HFFc6 (cell line): Measurements from ENCODE around the gene MEGF8. TPM values are rescaled to one million over a fixed set of nuclear protein-coding genes. Genes with fewer than 3 reads are reported as not detected.
"Not testable (repeated sequence)": the region's sequence is repeated elsewhere in the genome, so short reads cannot be mapped to it uniquely, and the experiment has no call there.

Source experiments
- DNase-seq: peaks from one replicate; pipeline ENCODE4 v3.0.0-alpha.2; 2018
- H3K27ac Mint-ChIP-seq: 2 replicates; pipeline ENCODE4 v1.8.0; 2020; ENCODE audit warnings: mild to moderate bottlenecking, mixed read lengths
- H3K27me3 Mint-ChIP-seq: 2 replicates; pipeline ENCODE4 v1.8.0; 2021; ENCODE audit warnings: mild to moderate bottlenecking, moderate library complexity, mixed read lengths; ENCODE audit not compliant: insufficient read depth
- H3K36me3 Mint-ChIP-seq: 2 replicates; pipeline ENCODE4 v1.8.0; 2021; ENCODE audit warnings: low read depth, mixed read lengths
- H3K4me1 Mint-ChIP-seq: 2 replicates; pipeline ENCODE4 v1.8.0; 2020; ENCODE audit warnings: low read depth, mixed read lengths
- H3K4me3 Mint-ChIP-seq: 2 replicates; pipeline ENCODE4 v1.8.0; 2020; ENCODE audit warnings: mild to moderate bottlenecking, moderate library complexity, mixed read lengths
- H3K9me3 Mint-ChIP-seq: 2 replicates; pipeline ENCODE4 v1.8.0; 2020; ENCODE audit warnings: mild to moderate bottlenecking, mixed read lengths
- total RNA-seq, 6 experiments: library from RNA; stranded (reverse); fragmentation: NEBNext Ultra II Directional; extraction: Animal tissue kit (Norgen Biotek cat#: 25700); gene quantifications; 2 replicates in 1 of 6; 3 replicates in 5 of 6; pipeline ENCODE4 v1.2.3, GENCODE V29; 2021
- TF ChIP-seq, protein P1 (sequence below): fragments of 200-600 bp; sonication (generic); IDR thresholded peaks from 2 replicates; pipeline ENCODE4 v1.5.0; 2021; ENCODE audit warnings: antibody characterized with exemption, mild to moderate bottlenecking

MEGF8 gene
- total RNA-seq, 6 experiments from 2014 or later, result 17.7 to 23.6 (median 18.8) TPM

DNA sequence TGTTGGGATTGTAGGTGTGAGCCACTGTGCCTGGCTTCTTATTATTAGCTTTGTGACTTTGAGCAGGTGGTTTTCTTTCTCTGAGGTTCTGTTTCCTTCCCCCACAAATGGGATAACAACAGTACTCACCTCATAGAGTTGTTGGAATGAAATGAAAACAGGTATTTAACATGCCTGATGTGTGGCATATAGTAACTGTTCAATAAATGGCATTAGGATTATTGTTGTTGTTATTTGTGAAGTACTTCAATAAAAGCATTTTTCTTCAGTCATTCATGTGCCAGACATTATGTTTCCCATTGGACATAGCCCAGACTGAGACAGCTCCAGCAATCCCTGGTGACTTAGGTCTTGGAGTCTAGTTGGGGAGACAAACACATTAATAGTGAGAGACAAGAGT is 1.5 kb downstream of the MEGF8 start:
- H3K4me3 Mint-ChIP-seq, result peak overlapping the region; percentile 88
- no peaks in the 10 kb centered on the region for H3K36me3 Mint-ChIP-seq
- TF ChIP-seq, protein P1, sequence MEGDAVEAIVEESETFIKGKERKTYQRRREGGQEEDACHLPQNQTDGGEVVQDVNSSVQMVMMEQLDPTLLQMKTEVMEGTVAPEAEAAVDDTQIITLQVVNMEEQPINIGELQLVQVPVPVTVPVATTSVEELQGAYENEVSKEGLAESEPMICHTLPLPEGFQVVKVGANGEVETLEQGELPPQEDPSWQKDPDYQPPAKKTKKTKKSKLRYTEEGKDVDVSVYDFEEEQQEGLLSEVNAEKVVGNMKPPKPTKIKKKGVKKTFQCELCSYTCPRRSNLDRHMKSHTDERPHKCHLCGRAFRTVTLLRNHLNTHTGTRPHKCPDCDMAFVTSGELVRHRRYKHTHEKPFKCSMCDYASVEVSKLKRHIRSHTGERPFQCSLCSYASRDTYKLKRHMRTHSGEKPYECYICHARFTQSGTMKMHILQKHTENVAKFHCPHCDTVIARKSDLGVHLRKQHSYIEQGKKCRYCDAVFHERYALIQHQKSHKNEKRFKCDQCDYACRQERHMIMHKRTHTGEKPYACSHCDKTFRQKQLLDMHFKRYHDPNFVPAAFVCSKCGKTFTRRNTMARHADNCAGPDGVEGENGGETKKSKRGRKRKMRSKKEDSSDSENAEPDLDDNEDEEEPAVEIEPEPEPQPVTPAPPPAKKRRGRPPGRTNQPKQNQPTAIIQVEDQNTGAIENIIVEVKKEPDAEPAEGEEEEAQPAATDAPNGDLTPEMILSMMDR, result no peak
- no peak overlapping the region for H3K27ac Mint-ChIP-seq
- no peak for DNase-seq
- peaks cover 11% of the 10 kb centered on the region for H3K27me3 Mint-ChIP-seq
- H3K9me3 Mint-ChIP-seq, result no peaks in the 10 kb centered on the region
- peaks cover 36% of the 10 kb centered on the region for H3K4me1 Mint-ChIP-seq

DNA sequence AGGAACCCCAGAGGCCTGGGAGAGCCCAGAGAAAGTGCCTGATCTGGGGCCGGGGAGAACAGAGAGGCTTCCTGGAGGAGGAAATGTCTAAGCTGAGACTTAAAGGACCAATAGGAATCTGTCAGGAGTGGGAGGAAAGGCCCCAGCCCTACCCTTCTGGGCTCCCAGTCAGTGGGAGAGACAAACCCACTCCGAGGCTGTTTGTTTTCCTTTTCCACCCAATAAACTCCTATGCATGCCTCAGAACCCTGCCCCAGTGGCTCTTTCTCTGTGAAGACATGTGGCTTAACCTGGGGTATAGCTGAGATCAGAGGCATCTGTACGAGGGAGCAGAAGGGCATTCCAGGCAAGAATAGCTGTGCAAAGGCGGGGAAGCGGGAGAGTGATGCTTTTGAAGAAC is 1.9 kb downstream of the MEGF8 start:
- no peak for DNase-seq
- peak overlapping the region; percentile 88 for H3K4me3 Mint-ChIP-seq
- TF ChIP-seq, protein P1, result no peak

DNA sequence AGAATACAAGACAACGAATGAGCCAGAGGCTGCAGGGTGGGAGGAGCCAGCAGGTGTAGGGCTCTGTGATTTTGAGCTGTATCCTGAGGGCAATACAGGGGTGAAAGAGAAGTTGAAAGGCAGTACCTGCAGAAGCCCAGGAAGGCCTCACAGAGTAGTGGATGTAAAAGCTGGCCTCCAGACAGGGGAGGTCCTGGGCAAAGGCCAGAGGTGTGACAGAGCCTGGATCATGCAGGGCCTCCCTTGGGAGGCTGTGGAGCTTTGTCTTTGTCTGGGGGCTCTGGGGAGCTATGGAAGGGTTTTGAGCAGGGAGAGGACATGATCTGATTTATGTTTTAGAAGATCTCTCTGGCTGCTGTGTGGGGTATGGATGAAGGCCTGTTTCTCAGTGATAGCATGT is 2.7 kb downstream of the MEGF8 start:
- no peak for DNase-seq
- Mint-ChIP-seq H3K27ac (no peak overlapping the region), H3K36me3 (no peaks in the 10 kb centered on the region), H3K4me1 (peaks cover 36% of the 10 kb centered on the region), H3K27me3 (peaks cover 4% of the 10 kb centered on the region), H3K9me3 (no peaks in the 10 kb centered on the region), H3K4me3 (no peak overlapping the region)
- TF ChIP-seq, protein P1, result no peak

More for the DNA sequence above, 1.9 kb downstream of the MEGF8 start:
- no peaks in the 10 kb centered on the region for H3K36me3 Mint-ChIP-seq
- no peaks in the 10 kb centered on the region for H3K9me3 Mint-ChIP-seq
- peaks cover 36% of the 10 kb centered on the region for H3K4me1 Mint-ChIP-seq
- peaks cover 7% of the 10 kb centered on the region for H3K27me3 Mint-ChIP-seq
- no peak overlapping the region for H3K27ac Mint-ChIP-seq

DNA sequence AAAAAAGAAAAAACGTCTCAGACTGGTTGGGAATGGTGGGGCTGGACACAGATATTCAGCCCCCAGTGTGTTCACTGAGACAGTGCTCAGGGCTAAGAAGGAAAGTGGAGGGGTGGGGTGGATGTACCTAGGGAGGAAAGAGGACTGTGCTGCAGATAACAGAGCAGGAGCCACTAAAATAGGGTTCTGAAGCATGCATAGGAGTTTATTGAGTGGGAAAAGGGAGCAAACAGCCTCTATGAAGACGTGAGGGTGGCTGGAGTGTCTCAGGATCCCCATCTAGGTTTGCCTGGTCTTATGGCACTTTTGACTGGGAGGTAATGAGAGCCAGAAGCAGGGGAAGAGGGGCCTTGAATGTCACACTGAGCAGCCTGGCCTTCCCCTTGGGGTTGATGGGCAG is 3.4 kb downstream of the MEGF8 start:
- Mint-ChIP-seq H3K4me3 (no peak overlapping the region), H3K4me1 (peaks cover 36% of the 10 kb centered on the region), H3K36me3 (no peaks in the 10 kb centered on the region), H3K27ac (no peak overlapping the region), H3K9me3 (no peaks in the 10 kb centered on the region), H3K27me3 (peaks cover 4% of the 10 kb centered on the region)
- no peak for DNase-seq
- TF ChIP-seq, protein P1, result no peak

DNA sequence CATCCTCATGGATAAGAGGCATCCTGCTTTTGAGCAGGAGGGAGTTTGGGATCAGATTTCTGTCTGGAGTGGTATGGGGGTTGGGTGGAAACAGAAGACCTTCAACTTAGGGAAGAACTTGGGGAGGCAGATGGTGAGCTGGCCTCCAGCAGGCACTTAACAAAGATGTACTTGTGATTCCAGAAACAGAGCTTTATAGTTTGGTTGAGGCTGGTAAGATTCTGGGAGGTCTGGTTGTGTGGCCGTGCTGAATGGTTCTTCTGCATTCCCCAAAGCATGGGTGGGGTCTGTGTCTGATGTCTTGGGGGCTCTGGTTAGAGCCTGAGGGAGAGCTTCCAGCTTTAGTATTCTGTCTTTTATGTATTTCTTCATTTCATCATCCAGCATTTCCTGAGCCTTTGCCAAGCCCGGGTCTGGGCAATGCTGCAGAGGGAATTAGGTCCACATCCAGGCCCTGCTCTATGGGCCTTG is 4.8 kb downstream of the MEGF8 start:
- H3K27me3 Mint-ChIP-seq, result no peaks in the 10 kb centered on the region; the same call in 1 of the 2 replicates
- H3K9me3 Mint-ChIP-seq, result no peaks in the 10 kb centered on the region
- TF ChIP-seq, protein P1, result no peak
- no peak overlapping the region for H3K27ac Mint-ChIP-seq
- no peak overlapping the region for H3K4me3 Mint-ChIP-seq
- peaks cover 30% of the 10 kb centered on the region for H3K4me1 Mint-ChIP-seq
- H3K36me3 Mint-ChIP-seq, result no peaks in the 10 kb centered on the region
- no peak for DNase-seq

DNA sequence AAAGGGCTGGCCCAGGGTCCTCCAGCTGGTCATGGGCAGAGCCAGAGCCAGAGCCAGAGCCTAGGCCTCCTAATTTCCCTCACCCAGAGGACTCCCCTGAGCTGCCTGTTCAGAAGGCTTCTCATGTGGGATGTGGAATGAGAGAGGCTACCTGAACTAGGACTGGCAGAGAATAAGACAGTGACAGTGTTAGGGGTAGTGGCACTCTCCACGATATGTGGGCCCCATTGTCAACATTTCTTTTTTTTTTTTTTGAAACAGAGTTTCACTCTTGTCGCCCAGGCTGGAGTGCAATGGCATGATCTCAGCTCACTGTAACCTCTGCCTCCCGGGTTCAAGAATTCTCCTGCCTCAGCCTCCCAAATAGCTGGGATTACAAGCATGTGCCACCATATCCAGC is 5.9 kb downstream of the MEGF8 start:
- DNase-seq, H3K27ac Mint-ChIP-seq, H3K36me3 Mint-ChIP-seq, H3K27me3 Mint-ChIP-seq, H3K9me3 Mint-ChIP-seq, H3K4me3 Mint-ChIP-seq: not testable (repeated sequence)
- H3K4me1 Mint-ChIP-seq, result peaks cover 28% of the 10 kb centered on the region
